HCT116 (cell line): Measurements from ENCODE around the gene SEC14L1. TPM values are rescaled to one million over a fixed set of nuclear protein-coding genes. Genes with fewer than 3 reads are reported as not detected.

ENCODE experiments used
- ATAC-seq: fragments of 200-7000 bp; cut with Tn5 transposase; 2 replicates; pipeline ENCODE4 v1.9.1; 2020; ENCODE audit warnings: mild to moderate bottlenecking, moderate library complexity
- BruUV-seq: library from RNA; stranded (reverse); fragments of 400-500 nt; replicated peaks from 2 replicates; lab custom pipeline; 2021; lab: Mats Ljungman, UMichigan
- CTCF ChIA-PET: fragments of 300-600 bp; sonication (Branson Sonifier 250); formaldehyde crosslinking; loops from one replicate; lab custom pipeline; 2021; ENCODE audit warnings: antibody characterized with exemption; lab: Charles Lee
- POLR2A ChIA-PET: fragments of 300-600, 350-600 bp; sonication (Branson Sonifier 250); formaldehyde crosslinking; loops from one replicate; lab custom pipeline; 2021; ENCODE audit warnings: antibody characterized with exemption; lab: Charles Lee
- RAD21 ChIA-PET, 2 experiments: fragments of 300-600 bp; sonication (Branson Sonifier 250); formaldehyde crosslinking; loops; one replicate each; lab custom pipeline; 2023; ENCODE audit warnings: low total read pairs in 2 of 2; ENCODE audit not compliant: uncharacterized antibody in 2 of 2, unreplicated experiment in 2 of 2, low non-redundant PET in 1 of 2; lab: Charles Lee
- DNase-seq: peaks from one replicate; pipeline ENCODE4 v3.0.0-alpha.2; 2010; ENCODE audit warnings: low read depth, low spot score
- H2AFZ ChIP-seq: fragments of 200-600 bp; shearing (Covaris generic), sonication (generic); 2 replicates; pipeline ENCODE4 v1.6.1; 2017; ENCODE audit warnings: low read depth, mixed run types, mixed read lengths, antibody characterized with exemption, low read length; ENCODE audit not compliant: poor library complexity, severe bottlenecking
- H3K27ac ChIP-seq: 2 replicates; pipeline ENCODE4 v1.5.1; 2012; ENCODE audit warnings: low read depth, low read length
- H3K27me3 ChIP-seq: fragments of 200-600 bp; sonication (generic); 2 replicates; pipeline ENCODE4 v1.6.1; 2016; ENCODE audit warnings: mixed run types, low read length, mixed read lengths; ENCODE audit not compliant: insufficient read depth
- H3K36me3 ChIP-seq, 2 experiments: fragments of 200-500 bp in 1 of 2; fragments of 200-600 bp in 1 of 2; sonication (Bioruptor generic) in 1 of 2; sonication (generic) in 1 of 2; 2 replicates each; pipeline versions ENCODE4 v1.5.1 to v1.6.1; 2014 to 2016; ENCODE audit warnings: low read length in 2 of 2, inconsistent platforms in 1 of 2, mixed read lengths in 1 of 2, mixed run types in 1 of 2; ENCODE audit not compliant: insufficient read depth in 2 of 2, control insufficient read depth in 1 of 2
- H3K4me1 ChIP-seq, 2 experiments: fragments of 200-600 bp in 1 of 2; sonication (generic) in 1 of 2; 2 replicates each; pipeline versions ENCODE4 v1.5.1 to v1.6.1; 2012 to 2017; ENCODE audit warnings: low read length in 2 of 2, inconsistent platforms in 1 of 2, mild to moderate bottlenecking in 1 of 2, mixed read lengths in 1 of 2, mixed run types in 1 of 2, moderate library complexity in 1 of 2; ENCODE audit not compliant: insufficient read depth in 2 of 2, control insufficient read depth in 1 of 2
- H3K4me2 ChIP-seq: fragments of 200-600 bp; sonication (generic); 2 replicates; pipeline ENCODE4 v1.6.1; 2017; ENCODE audit warnings: mixed run types, low read length, mixed read lengths
- H3K4me3 ChIP-seq, 2 experiments: fragments of 200-600 bp in 1 of 2; sonication (generic) in 1 of 2; replicated peaks in 1 of 2; 2 replicates each; pipeline ENCODE4 v1.5.1; 2011 to 2016; ENCODE audit warnings: low read length in 2 of 2, control low read depth in 1 of 2, low read depth in 1 of 2, mild to moderate bottlenecking in 1 of 2, mixed read lengths in 1 of 2, mixed run types in 1 of 2
- H3K79me2 ChIP-seq: fragments of 200-600 bp; sonication (generic); 2 replicates; pipeline ENCODE4 v1.6.1; 2017; ENCODE audit warnings: mild to moderate bottlenecking, mixed run types, low read length, moderate library complexity, mixed read lengths; ENCODE audit not compliant: insufficient read depth
- H3K9ac ChIP-seq: fragments of 200-600 bp; sonication (generic); 2 replicates; pipeline ENCODE4 v1.6.1; 2016; ENCODE audit warnings: low read length, mixed read lengths
- H3K9me2 ChIP-seq: fragments of 200-600 bp; sonication (generic), shearing (Covaris generic); 2 replicates; pipeline ENCODE4 v1.6.1; 2017; ENCODE audit warnings: mixed run types, mild to moderate bottlenecking, moderate library complexity; ENCODE audit not compliant: insufficient read depth
- H3K9me3 ChIP-seq, 2 experiments: fragments of 200-500 bp in 1 of 2; fragments of 200-600 bp in 1 of 2; sonication (Bioruptor generic) in 1 of 2; sonication (generic) in 1 of 2; 2 replicates each; pipeline ENCODE4 v1.6.1; 2014 to 2017; ENCODE audit warnings: low read length in 2 of 2, mixed read lengths in 2 of 2, inconsistent platforms in 1 of 2, low read depth in 1 of 2, mild to moderate bottlenecking in 1 of 2, mixed run types in 1 of 2, moderate library complexity in 1 of 2; ENCODE audit not compliant: control insufficient read depth in 1 of 2, insufficient read depth in 1 of 2
- H4K20me1 ChIP-seq: fragments of 200-600 bp; sonication (generic), shearing (Covaris generic); 2 replicates; pipeline ENCODE4 v1.6.1; 2017; ENCODE audit warnings: mixed run types, mild to moderate bottlenecking, moderate library complexity; ENCODE audit not compliant: insufficient read depth
- CBX3 ChIP-seq: IDR thresholded peaks from 2 replicates; pipeline ENCODE4 v1.6.1; 2012; ENCODE audit warnings: low read depth
- EZH2 ChIP-seq: fragments of 200-600 bp; sonication (generic); IDR thresholded peaks from 2 replicates; pipeline ENCODE4 v1.6.1; 2017; ENCODE audit warnings: antibody characterized with exemption, mixed run types
- YY1 ChIP-seq: IDR thresholded peaks from 2 replicates; pipeline ENCODE4 v1.6.1; 2011; ENCODE audit warnings: low read length, low read depth, moderate library complexity, mild to moderate bottlenecking; ENCODE audit not compliant: insufficient replicate concordance; ENCODE audit errors: extremely low read depth
- ZBTB33 ChIP-seq: IDR thresholded peaks from 2 replicates; pipeline ENCODE4 v1.6.1; 2011; ENCODE audit warnings: mild to moderate bottlenecking, low read length, moderate library complexity; ENCODE audit not compliant: insufficient replicate concordance; ENCODE audit errors: extremely low read depth
- intact Hi-C: fragments of 100-400 bp; cut with micrococcal nuclease; formaldehyde crosslinking; loops from 2 replicates; pipeline ENCODE4 v1.10.0; 2022
- total RNA-seq: library from RNA; stranded (reverse); gene quantifications from one replicate; pipeline ENCODE4 v1.2.1, GENCODE V29; 2021; ENCODE audit not compliant: unreplicated experiment

SEC14L1 gene
- total RNA-seq, 1 experiment from 2014 or later: 59.7 TPM

- RAD21 ChIA-PET: no interaction called here
- Histone ChIP-seq H2AFZ (no peak overlapping the region), H3K27ac (no peak overlapping the region), H3K9me3 (no peaks in the 10 kb centered on the region), H3K36me3 (no peaks in the 10 kb centered on the region), H3K4me2 (no peak overlapping the region), H3K4me3 (no peak overlapping the region), H3K9me2 (no peaks in the 10 kb centered on the region), H3K4me1 (peaks cover 0 to 24% of the 10 kb centered on the region in 2 experiments; a peak in 3 of 4 replicates), H4K20me1 (no peaks in the 10 kb centered on the region), H3K9ac (no peak overlapping the region), H3K27me3 (no peaks in the 10 kb centered on the region), H3K79me2 (no peaks in the 10 kb centered on the region)
- DNase-seq (no peak), ATAC-seq (no peak)
- TF ChIP-seq CBX3 (no peak), EZH2 (no peak), ZBTB33 (no peak), YY1 (no peak)
- CTCF ChIA-PET: interaction anchor here (0.6 to 1.2 kb wide), 8 partner anchors 8 to 199 kb away, joined by 3 to 8 read pairs (median 3); no protein-coding TSS in a partner anchor
- POLR2A ChIA-PET: interaction anchor here (1.0 kb wide), 1 partner anchor 162 kb away, joined by 4 read pairs; no protein-coding TSS in a partner anchor
- no TSS peak for BruUV-seq
- intact Hi-C loops: loop anchor here (5.0 kb wide), 2 partner anchors 181 to 376 kb away; no protein-coding TSS in a partner anchor
Observed at GRCh38 chr17:77248216-77249114, 107.7 kb downstream of the SEC14L1 start.
